SK-N-MC (cell line): ENCODE results near the gene MYH9.
"Not testable (repeated sequence)": the region's sequence is repeated elsewhere in the genome, so short reads cannot be mapped to it uniquely, and the experiment has no call there.

Experiments
- DNase-seq: peaks from one replicate; pipeline ENCODE4 v3.0.0-alpha.2; 2011; ENCODE audit warnings: low read depth, low spot score
- H3K27ac ChIP-seq: fragments of 200-600 bp; sonication (generic); 2 replicates; pipeline ENCODE4 v1.5.1; 2016; ENCODE audit warnings: mixed run types
- H3K36me3 ChIP-seq: fragments of 200-600 bp; sonication (generic); 2 replicates; pipeline ENCODE4 v1.6.1; 2017; ENCODE audit warnings: antibody characterized with exemption, low read length, mixed read lengths; ENCODE audit not compliant: insufficient read depth
- H3K4me3 ChIP-seq: fragments of 200-600 bp; sonication (generic); 2 replicates; pipeline ENCODE4 v1.5.1; 2016
- H3K9ac ChIP-seq: fragments of 200-600 bp; sonication (generic); 2 replicates; pipeline ENCODE4 v1.8.0; 2017; ENCODE audit warnings: mixed run types, mixed read lengths; ENCODE audit not compliant: insufficient read length
- H3K9me3 ChIP-seq: fragments of 200-600 bp; sonication (generic); 2 replicates; pipeline ENCODE4 v1.6.1; 2017; ENCODE audit warnings: low read depth, mild to moderate bottlenecking, antibody characterized with exemption, low read length, moderate library complexity, mixed read lengths
- EZH2 ChIP-seq: fragments of 200-600 bp; sonication (generic); IDR thresholded peaks from one replicate; pipeline ENCODE4 v1.6.1; 2017; ENCODE audit warnings: antibody characterized with exemption
- FOXP2 ChIP-seq: optimal IDR thresholded peaks from 2 replicates; pipeline ENCODE3; 2011; ENCODE audit warnings: mild to moderate bottlenecking, moderate library complexity; ENCODE audit not compliant: insufficient read depth; ENCODE audit errors: extremely low read length, control extremely low read depth
- POLR2AphosphoS5 ChIP-seq: IDR thresholded peaks from 2 replicates; pipeline ENCODE4 v1.6.1; 2012; ENCODE audit warnings: mild to moderate bottlenecking, low read depth, low read length, borderline replicate concordance

MYH9 gene

GRCh38 chr22:36257948-36258670, 129.7 kb downstream of the MYH9 start:
- Histone ChIP-seq H3K4me3 (no peak overlapping the region), H3K9ac (no peak overlapping the region), H3K9me3 (no peaks in the 10 kb centered on the region), H3K27ac (no peak overlapping the region), H3K36me3 (no peaks in the 10 kb centered on the region)
- no peak for TF ChIP-seq FOXP2
- no peak for TF ChIP-seq POLR2AphosphoS5
- TF ChIP-seq EZH2 = no peak
- DNase-seq = no peak

GRCh38 chr22:36257308-36257707, 130.5 kb downstream of the MYH9 start:
- H3K9ac ChIP-seq = no peak overlapping the region
- H3K27ac ChIP-seq = no peak overlapping the region
- H3K9me3 ChIP-seq = no peaks in the 10 kb centered on the region
- no peak overlapping the region for H3K4me3 ChIP-seq
- H3K36me3 ChIP-seq = no peaks in the 10 kb centered on the region
- TF ChIP-seq FOXP2 (no peak), POLR2AphosphoS5 (no peak), EZH2 (no peak)
- DNase-seq = no peak

GRCh38 chr22:36256478-36256877, 131.3 kb downstream of the MYH9 start:
- Histone ChIP-seq H3K36me3 (no peaks in the 10 kb centered on the region), H3K27ac (no peak overlapping the region), H3K9ac (no peak overlapping the region), H3K4me3 (no peak overlapping the region), H3K9me3 (no peaks in the 10 kb centered on the region)
- DNase-seq = no peak
- TF ChIP-seq EZH2 (no peak), POLR2AphosphoS5 (no peak), FOXP2 (no peak)

GRCh38 chr22:36255572-36255971, 132.2 kb downstream of the MYH9 start:
- DNase-seq, H3K4me3 ChIP-seq, H3K36me3 ChIP-seq, H3K27ac ChIP-seq, H3K9ac ChIP-seq, H3K9me3 ChIP-seq: not testable (repeated sequence)

GRCh38 chr22:36253523-36254490, 134.0 kb downstream of the MYH9 start:
- H3K9ac ChIP-seq = no peak overlapping the region
- H3K36me3 ChIP-seq = no peaks in the 10 kb centered on the region
- H3K27ac ChIP-seq = no peak overlapping the region
- no peak overlapping the region for H3K4me3 ChIP-seq
- no peak for DNase-seq
- no peaks in the 10 kb centered on the region for H3K9me3 ChIP-seq
- TF ChIP-seq FOXP2 (no peak), EZH2 (no peak), POLR2AphosphoS5 (no peak)

- Histone ChIP-seq H3K9ac (no peak within 1 kb of the TSS), H3K4me3 (no peak within 1 kb of the TSS)
Measured at GRCh38 chr22:36252754-36253522, 134.8 kb downstream of the MYH9 start, which contains the start of gene APOL1. APOL1 (plus strand) TSS chr22:36253133; CDS start chr22:36254956, 1,823 bp downstream.

GRCh38 chr22:36251979-36252608, 135.7 kb downstream of the MYH9 start:
- H3K4me3 ChIP-seq, H3K36me3 ChIP-seq, H3K9ac ChIP-seq, DNase-seq, H3K27ac ChIP-seq, H3K9me3 ChIP-seq: not testable (repeated sequence)

More at GRCh38 chr22:36252754-36253522, 134.8 kb downstream of the MYH9 start, which contains the start of gene APOL1:
- TF ChIP-seq EZH2 = no peak
- TF ChIP-seq POLR2AphosphoS5 = no peak
- TF ChIP-seq FOXP2 = no peak
- DNase-seq = no peak
- Histone ChIP-seq H3K9me3 (no peaks in the 10 kb centered on the region), H3K36me3 (no peaks in the 10 kb centered on the region), H3K27ac (no peak within 1 kb of the TSS)

GRCh38 chr22:36250292-36250960, 137.3 kb downstream of the MYH9 start:
- not testable (repeated sequence) for H3K36me3 ChIP-seq, H3K9me3 ChIP-seq, H3K4me3 ChIP-seq, H3K9ac ChIP-seq, DNase-seq, H3K27ac ChIP-seq
